Fibroblast of mammary gland (primary cell): ENCODE results near the gene CNKSR3.

ENCODE experiments used
- DNase-seq: peaks from one replicate; pipeline ENCODE4 v3.0.0-alpha.2; 2010; ENCODE audit warnings: low read depth
- H3K4me3 ChIP-seq: 2 replicates; pipeline ENCODE4 v1.5.1; 2011; ENCODE audit warnings: low read depth, mild to moderate bottlenecking, low read length, moderate library complexity; ENCODE audit not compliant: control insufficient read depth
- CTCF ChIP-seq: conservative IDR thresholded peaks from 2 replicates; pipeline ENCODE4 v1.5.1; 2011; ENCODE audit warnings: low read depth, low read length, inconsistent platforms; ENCODE audit not compliant: control insufficient read depth, insufficient read depth

Gene CNKSR3

GRCh38 chr6:154537511-154538325, 27.2 kb upstream of the CNKSR3 start:
- no peak for DNase-seq
- no peak for TF ChIP-seq CTCF
- no peak overlapping the region for H3K4me3 ChIP-seq

GRCh38 chr6:154536999-154537398, 26.5 kb upstream of the CNKSR3 start:
- DNase-seq, result no peak
- no peak for TF ChIP-seq CTCF
- H3K4me3 ChIP-seq, result no peak overlapping the region

- H3K4me3 ChIP-seq, result no peak overlapping the region
- DNase-seq, result no peak
- TF ChIP-seq CTCF, result no peak
These were observed 25.8 kb upstream of the CNKSR3 start for GRCh38 chr6:154536255-154536654.

- no peak for DNase-seq
- no peak overlapping the region for H3K4me3 ChIP-seq
- no peak for TF ChIP-seq CTCF
These were observed 25.4 kb upstream of the CNKSR3 start for GRCh38 chr6:154535851-154536250.

- no peak for TF ChIP-seq CTCF
- no peak for DNase-seq
- H3K4me3 ChIP-seq, result no peak overlapping the region
These were observed 24.7 kb upstream of the CNKSR3 start for GRCh38 chr6:154535147-154535546.

GRCh38 chr6:154534531-154534930, 24.0 kb upstream of the CNKSR3 start:
- no peak overlapping the region for H3K4me3 ChIP-seq
- no peak for DNase-seq
- no peak for TF ChIP-seq CTCF
